ENCODE measurements around the gene SRSF10. TPM values are rescaled to one million over a fixed set of nuclear protein-coding genes. Genes with fewer than 3 reads are reported as not detected.

SRSF10 gene
- total and polyA plus RNA-seq, 7 experiments from 2014 or later, result 108 to 252 (median 191) TPM

GRCh38 chr1:23963617-23964234 is 16.4 kb downstream of the SRSF10 start:
- no peaks in the 10 kb centered on the region for H3K27me3 ChIP-seq (ENCODE audit: control insufficient read depth in 2 of 2, insufficient read depth in 2 of 2, low read length in 2 of 2)
- H3K27me3 Mint-ChIP-seq, result no peaks in the 10 kb centered on the region
- intact Hi-C loops (cut with micrococcal nuclease), result loop anchor here in 1 of 2 donors (1.0 kb wide), 1 partner anchor 13 kb away; no protein-coding TSS in a partner anchor
- H3K4me3 ChIP-seq (ENCODE audit: low read length), result no peak overlapping the region
- no peak overlapping the region for H3K27ac ChIP-seq (ENCODE audit: low read depth, low read length)
- DNase-seq (no peak), ATAC-seq (no peak)
- ChIA-PET POLR2A (interaction anchor here (0.8 to 5.1 kb wide), 3 partner anchors 12 to 25 kb away, joined by 3 to 67 read pairs (median 6); partner anchors contain the start of gene SRSF10), CTCF (interaction anchor here (1.1 kb wide), 1 partner anchor 17 kb away, joined by 3 read pairs; the partner anchor contains the start of gene SRSF10)
- H3K9me3 ChIP-seq (ENCODE audit: control insufficient read depth in 2 of 3, low read length in 3 of 3), result no peaks in the 10 kb centered on the region
- H3K27ac Mint-ChIP-seq, result peak overlapping the region in 7 of 9 donors; percentile 23 to 79 (median 72)
- H3K36me3 Mint-ChIP-seq, result peaks cover 5 to 34% (median 30%) of the 10 kb centered on the region in 5 donors
- peaks cover 0 to 4% (median 0%) of the 10 kb centered on the region in 11 donors for H3K9me3 Mint-ChIP-seq
- H3K4me1 Mint-ChIP-seq, result peaks cover 22 to 80% (median 62%) of the 10 kb centered on the region in 7 donors
- H3K4me3 Mint-ChIP-seq, result no peak overlapping the region
- peaks cover 6 to 12% (median 11%) of the 10 kb centered on the region in 3 experiments for H3K36me3 ChIP-seq (ENCODE audit: control insufficient read depth in 2 of 3, insufficient read depth in 3 of 3, low read length in 3 of 3)
- peaks cover 4 to 22% of the 10 kb centered on the region in 2 donors for H3K4me1 ChIP-seq (ENCODE audit: control insufficient read depth in 2 of 2, insufficient read depth in 2 of 2, low read length in 2 of 2)

GRCh38 chr1:23960291-23961020 is 19.7 kb downstream of the SRSF10 start:
- H3K36me3 Mint-ChIP-seq, result peaks cover 0 to 20% (median 17%) of the 10 kb centered on the region in 5 donors

GRCh38 chr1:23959461-23960290 is 20.5 kb downstream of the SRSF10 start, which contains the start of gene PNRC2:
Gene PNRC2 (plus strand): TSS chr1:23959828. CDS start chr1:23961458, 1,630 bp downstream.
- H3K27me3 Mint-ChIP-seq, result no peaks in the 10 kb centered on the region
- peaks cover 0 to 4% (median 0%) of the 10 kb centered on the region in 11 donors for H3K9me3 Mint-ChIP-seq
- Histone ChIP-seq H3K4me1 (ENCODE audit: control insufficient read depth in 2 of 2, insufficient read depth in 2 of 2, low read length in 2 of 2) (peaks cover 22 to 26% of the 10 kb centered on the region in 2 donors), H3K4me3 (ENCODE audit: low read length) (peak within 1 kb of the TSS; percentile 72), H3K27ac (ENCODE audit: low read depth, low read length) (peak within 1 kb of the TSS; percentile 95), H3K27me3 (ENCODE audit: control insufficient read depth in 2 of 2, insufficient read depth in 2 of 2, low read length in 2 of 2) (no peaks in the 10 kb centered on the region), H3K9me3 (ENCODE audit: control insufficient read depth in 2 of 3, low read length in 3 of 3) (no peaks in the 10 kb centered on the region), H3K36me3 (ENCODE audit: control insufficient read depth in 2 of 3, insufficient read depth in 3 of 3, low read length in 3 of 3) (peaks cover 6 to 12% (median 11%) of the 10 kb centered on the region in 3 experiments)
- peak; percentile 90 to 97 (median 95) for DNase-seq
- peak within 1 kb of the TSS; percentile 98 to 100 (median 100) for H3K27ac Mint-ChIP-seq
- H3K4me3 Mint-ChIP-seq, result peak within 1 kb of the TSS; percentile 93 to 100 (median 99)
- peaks cover 31 to 84% (median 59%) of the 10 kb centered on the region in 7 donors for H3K4me1 Mint-ChIP-seq
- peaks cover 0 to 20% (median 17%) of the 10 kb centered on the region in 5 donors for H3K36me3 Mint-ChIP-seq
- ChIA-PET CTCF (interaction anchor here (0.5 to 1.0 kb wide), 4 partner anchors 21 to 70 kb away, joined by 3 to 4 read pairs (median 4); partner anchors contain the start of gene SRSF10), POLR2A (interaction anchor here (0.6 to 8.4 kb wide), 12 partner anchors 10 to 1273 kb away, joined by 3 to 108 read pairs (median 4); partner anchors contain the start of genes ELOA, HMGCL, PITHD1 and SRSF10)
- peak; percentile 91 for ATAC-seq
- intact Hi-C loops (cut with micrococcal nuclease), result loop anchor here (1.0 to 10.0 kb wide), 19 partner anchors 8 to 1275 kb away; partner anchors contain the start of genes GALE (in 2 of the 2), SRRM1 (in 2 of the 2), CLIC4 (in 1 of the 2) and ELOA (in 1 of the 2)

More at GRCh38 chr1:23960291-23961020, 19.7 kb downstream of the SRSF10 start:
- ChIA-PET CTCF (interaction anchor here (1.0 to 1.2 kb wide), 2 partner anchors 15 to 20 kb away, joined by 3 to 4 read pairs; partner anchors contain the start of gene SRSF10), POLR2A (interaction anchor here (0.6 to 8.4 kb wide), 9 partner anchors 9 to 1272 kb away, joined by 3 to 108 read pairs (median 4); partner anchors contain the start of genes HMGCL, PITHD1, SRSF10 and SYF2)
- Histone ChIP-seq H3K27me3 (ENCODE audit: control insufficient read depth in 2 of 2, insufficient read depth in 2 of 2, low read length in 2 of 2) (no peaks in the 10 kb centered on the region), H3K27ac (ENCODE audit: low read depth, low read length) (peak overlapping the region; percentile 95), H3K4me3 (ENCODE audit: low read length) (peak overlapping the region; percentile 72), H3K36me3 (ENCODE audit: control insufficient read depth in 2 of 3, insufficient read depth in 3 of 3, low read length in 3 of 3) (peaks cover 6 to 12% (median 11%) of the 10 kb centered on the region in 3 experiments), H3K9me3 (ENCODE audit: control insufficient read depth in 2 of 3, low read length in 3 of 3) (no peaks in the 10 kb centered on the region), H3K4me1 (ENCODE audit: control insufficient read depth in 2 of 2, insufficient read depth in 2 of 2, low read length in 2 of 2) (peaks cover 14 to 30% of the 10 kb centered on the region in 2 donors)
- peak in 1 of 9 donors; percentile 31 for DNase-seq
- no peaks in the 10 kb centered on the region for H3K27me3 Mint-ChIP-seq
- no peak for ATAC-seq
- intact Hi-C loops (cut with micrococcal nuclease), result loop anchor here in 1 of 2 donors (1.0 kb wide), 1 partner anchor 110 kb away; no protein-coding TSS in a partner anchor
- H3K4me1 Mint-ChIP-seq, result peaks cover 27 to 84% (median 59%) of the 10 kb centered on the region in 7 donors
- H3K4me3 Mint-ChIP-seq, result peak overlapping the region; percentile 93 to 100 (median 99)
- H3K27ac Mint-ChIP-seq, result peak overlapping the region; percentile 98 to 100 (median 100)
- peaks cover 0 to 4% (median 0%) of the 10 kb centered on the region in 11 donors for H3K9me3 Mint-ChIP-seq

- H3K36me3 ChIP-seq (ENCODE audit: control insufficient read depth in 2 of 3, insufficient read depth in 3 of 3, low read length in 3 of 3), result peaks cover 6 to 10% (median 6%) of the 10 kb centered on the region in 3 experiments
- intact Hi-C loops (cut with micrococcal nuclease), result loop anchor here (1.0 to 10.0 kb wide), 18 partner anchors 8 to 1276 kb away; partner anchors contain the start of genes GALE (in 2 of the 2), SRRM1 (in 2 of the 2), CLIC4 (in 1 of the 2) and ELOA (in 1 of the 2)
- H3K27ac Mint-ChIP-seq, result peak overlapping the region; percentile 98 to 100 (median 100)
- DNase-seq, result peak; percentile 60 to 96 (median 92)
- ChIA-PET POLR2A (interaction anchor here (0.5 to 8.4 kb wide), 10 partner anchors 10 to 1274 kb away, joined by 3 to 108 read pairs (median 4); partner anchors contain the start of genes ELOA, HMGCL, PITHD1 and SRSF10), CTCF (interaction anchor here (0.5 to 0.6 kb wide), 3 partner anchors 23 to 70 kb away, joined by 3 to 4 read pairs (median 3); no protein-coding TSS in a partner anchor)
- H3K27me3 Mint-ChIP-seq, result no peaks in the 10 kb centered on the region
- H3K4me3 ChIP-seq (ENCODE audit: low read length), result peak overlapping the region; percentile 72
- peaks cover 0 to 20% (median 10%) of the 10 kb centered on the region in 5 donors for H3K36me3 Mint-ChIP-seq
- H3K27ac ChIP-seq (ENCODE audit: low read depth, low read length), result peak overlapping the region; percentile 95
- H3K4me1 ChIP-seq (ENCODE audit: control insufficient read depth in 2 of 2, insufficient read depth in 2 of 2, low read length in 2 of 2), result peaks cover 23 to 25% of the 10 kb centered on the region in 2 donors
- H3K9me3 Mint-ChIP-seq, result peaks cover 0 to 4% (median 0%) of the 10 kb centered on the region in 11 donors
- peak overlapping the region; percentile 93 to 100 (median 99) for H3K4me3 Mint-ChIP-seq
- no peaks in the 10 kb centered on the region for H3K27me3 ChIP-seq (ENCODE audit: control insufficient read depth in 2 of 2, insufficient read depth in 2 of 2, low read length in 2 of 2)
- H3K4me1 Mint-ChIP-seq, result peaks cover 31 to 82% (median 56%) of the 10 kb centered on the region in 7 donors
- peak; percentile 89 for ATAC-seq
- no peaks in the 10 kb centered on the region for H3K9me3 ChIP-seq (ENCODE audit: control insufficient read depth in 2 of 3, low read length in 3 of 3)
Measured at GRCh38 chr1:23958810-23959460, 21.2 kb downstream of the SRSF10 start.

Data from naive thymus-derived CD4-positive, alpha-beta T cell (primary cell).